GM04503 (cell line): ENCODE results near the gene CTDSP2.

ENCODE experiments used
- DNase-seq: peaks from one replicate; pipeline ENCODE4 v3.0.0-alpha.2; 2012; ENCODE audit warnings: low read depth

Gene CTDSP2

GRCh38 chr12:57816001-57816854 is 30.3 kb downstream of the CTDSP2 start:
- DNase-seq: no peak

- no peak for DNase-seq
These were observed 31.1 kb downstream of the CTDSP2 start for GRCh38 chr12:57815177-57816000.

- DNase-seq: no peak
These were observed 32.4 kb downstream of the CTDSP2 start for GRCh38 chr12:57813971-57814772.

- no peak for DNase-seq
These were observed 33.2 kb downstream of the CTDSP2 start for GRCh38 chr12:57813111-57813970.

GRCh38 chr12:57811028-57811755 is 35.3 kb downstream of the CTDSP2 start:
- no peak for DNase-seq

- no peak for DNase-seq
These were observed 36.1 kb downstream of the CTDSP2 start for GRCh38 chr12:57810450-57810849.

GRCh38 chr12:57809425-57809824 is 37.1 kb downstream of the CTDSP2 start:
- DNase-seq: no peak

- DNase-seq: no peak
These were observed 38.2 kb downstream of the CTDSP2 start for GRCh38 chr12:57808351-57808750.

- no peak for DNase-seq
These were observed 39.2 kb downstream of the CTDSP2 start for GRCh38 chr12:57807285-57807684.

GRCh38 chr12:57806677-57807076 is 39.9 kb downstream of the CTDSP2 start:
- DNase-seq: no peak

- no peak for DNase-seq
These were observed 43.1 kb downstream of the CTDSP2 start for GRCh38 chr12:57803319-57803893.

GRCh38 chr12:57802607-57803006 is 43.9 kb downstream of the CTDSP2 start:
- DNase-seq: no peak

GRCh38 chr12:57800965-57801364 is 45.6 kb downstream of the CTDSP2 start:
- DNase-seq: no peak

GRCh38 chr12:57797933-57798332 is 48.6 kb downstream of the CTDSP2 start:
- no peak for DNase-seq

- DNase-seq: no peak
These were observed 49.5 kb downstream of the CTDSP2 start for GRCh38 chr12:57796996-57797395.

- no peak for DNase-seq
These were observed 51.2 kb downstream of the CTDSP2 start for GRCh38 chr12:57795354-57795753.

GRCh38 chr12:57793920-57794319 is 52.6 kb downstream of the CTDSP2 start:
- peak; percentile 63 for DNase-seq

- DNase-seq: no peak
These were observed 62.7 kb downstream of the CTDSP2 start for GRCh38 chr12:57783861-57784260.

- no peak for DNase-seq
These were observed 63.1 kb downstream of the CTDSP2 start for GRCh38 chr12:57783466-57783801.
